ENCODE results near the gene TUB. TPM values are rescaled to one million over a fixed set of nuclear protein-coding genes. Genes with fewer than 3 reads are reported as not detected.

The TUB gene
- total and polyA plus RNA-seq, 2 experiments from 2014 or later: 3.3 to 12.3 TPM

GRCh38 chr11:8100158-8100557, 19.1 kb downstream of the TUB start:
- Histone ChIP-seq H3K36me3 (ENCODE audit: low read depth) (no peaks in the 10 kb centered on the region; the same call in 1 of the 2 replicates), H4K20me1 (ENCODE audit: insufficient read depth) (no peaks in the 10 kb centered on the region), H3K27me3 (replicated peaks; ENCODE audit: insufficient read depth) (no peaks in the 10 kb centered on the region), H3K9ac (no peak overlapping the region), H3K4me3 (no peak overlapping the region), H3K79me2 (ENCODE audit: insufficient read depth) (no peaks in the 10 kb centered on the region), H3K9me3 (ENCODE audit: low read depth) (no peaks in the 10 kb centered on the region), H3K9me2 (ENCODE audit: insufficient read depth) (no peaks in the 10 kb centered on the region), H2AFZ (no peak overlapping the region), H3K4me1 (ENCODE audit: insufficient read depth) (peaks cover 20% of the 10 kb centered on the region), H3F3A (ENCODE audit: insufficient read depth) (peaks cover 21% of the 10 kb centered on the region), H3K4me2 (ENCODE audit: unreplicated experiment) (no peak overlapping the region), H3K27ac (no peak overlapping the region)
- in situ Hi-C loops (cut with MboI): loop anchor here (10.0 kb wide), 1 partner anchor 195 kb away; no protein-coding TSS in a partner anchor
- 88 to 89% methylated on average over 14 of the region's 14 CpGs for WGBS, 2 experiments (ENCODE audit: low coverage in 1 of 2, low lambda C conversion rate in 2 of 2, missing lambda C conversion rate in 2 of 2)
- no peak for DNase-seq
- no peak for TF ChIP-seq EZH2 (IDR thresholded peaks at IDR 0.05; ENCODE audit: insufficient read depth, poor library complexity, severe bottlenecking)
- TF ChIP-seq EZH2phosphoT487 (IDR thresholded peaks at IDR 0.05; ENCODE audit: insufficient read depth, low read depth): no peak

DNA sequence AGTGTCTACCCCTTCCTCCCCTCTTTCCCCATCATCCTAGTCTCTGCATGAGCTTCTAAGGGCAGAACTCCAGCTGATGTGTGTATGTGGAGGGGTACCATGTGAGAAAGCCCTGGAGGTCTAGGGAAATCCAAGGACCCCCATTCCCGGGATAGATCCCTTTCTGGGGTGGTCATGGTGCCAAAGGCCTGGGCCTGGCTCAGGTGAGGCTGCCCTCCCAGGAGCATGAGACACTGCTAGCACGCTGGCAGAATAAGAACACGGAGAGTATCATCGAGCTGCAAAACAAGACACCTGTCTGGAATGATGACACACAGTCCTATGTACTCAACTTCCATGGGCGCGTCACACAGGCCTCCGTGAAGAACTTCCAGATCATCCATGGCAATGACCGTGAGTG, 19.6 kb downstream of the TUB start:
- Histone ChIP-seq H3K27me3 (replicated peaks; ENCODE audit: insufficient read depth) (no peaks in the 10 kb centered on the region), H3K4me3 (no peak overlapping the region), H3K9ac (no peak overlapping the region), H3K27ac (no peak overlapping the region), H3K36me3 (ENCODE audit: low read depth) (no peaks in the 10 kb centered on the region; the same call in 1 of the 2 replicates), H3K4me2 (ENCODE audit: unreplicated experiment) (no peak overlapping the region), H3K9me3 (ENCODE audit: low read depth) (no peaks in the 10 kb centered on the region), H3K4me1 (ENCODE audit: insufficient read depth) (peaks cover 20% of the 10 kb centered on the region), H3K9me2 (ENCODE audit: insufficient read depth) (no peaks in the 10 kb centered on the region), H3F3A (ENCODE audit: insufficient read depth) (peaks cover 21% of the 10 kb centered on the region), H2AFZ (no peak overlapping the region), H4K20me1 (ENCODE audit: insufficient read depth) (no peaks in the 10 kb centered on the region), H3K79me2 (ENCODE audit: insufficient read depth) (no peaks in the 10 kb centered on the region)
- WGBS, 2 experiments (ENCODE audit: low coverage in 1 of 2, low lambda C conversion rate in 2 of 2, missing lambda C conversion rate in 2 of 2): 89 to 96% methylated on average over 8 of the region's 8 CpGs
- no peak for DNase-seq
- in situ Hi-C loops (cut with MboI): loop anchor here (10.0 kb wide), 1 partner anchor 196 kb away; no protein-coding TSS in a partner anchor
- no peak for TF ChIP-seq EZH2phosphoT487 (IDR thresholded peaks at IDR 0.05; ENCODE audit: insufficient read depth, low read depth)
- TF ChIP-seq EZH2 (IDR thresholded peaks at IDR 0.05; ENCODE audit: insufficient read depth, poor library complexity, severe bottlenecking): no peak

- H2AFZ ChIP-seq: no peak overlapping the region
- H3K4me2 ChIP-seq (ENCODE audit: unreplicated experiment): no peak overlapping the region
- H3K27ac ChIP-seq: no peak overlapping the region
- 93 to 96% methylated on average over 11 of the region's 11 CpGs for WGBS, 2 experiments (ENCODE audit: low coverage in 1 of 2, low lambda C conversion rate in 2 of 2, missing lambda C conversion rate in 2 of 2)
- H3K4me1 ChIP-seq (ENCODE audit: insufficient read depth): peaks cover 20% of the 10 kb centered on the region
- H3K79me2 ChIP-seq (ENCODE audit: insufficient read depth): no peaks in the 10 kb centered on the region
- no peak for DNase-seq
- no peak for TF ChIP-seq EZH2phosphoT487 (IDR thresholded peaks at IDR 0.05; ENCODE audit: insufficient read depth, low read depth)
- TF ChIP-seq EZH2 (IDR thresholded peaks at IDR 0.05; ENCODE audit: insufficient read depth, poor library complexity, severe bottlenecking): no peak
- H3K9me3 ChIP-seq (ENCODE audit: low read depth): no peaks in the 10 kb centered on the region
- H3K27me3 ChIP-seq (replicated peaks; ENCODE audit: insufficient read depth): no peaks in the 10 kb centered on the region
- no peak overlapping the region for H3K9ac ChIP-seq
- H3K36me3 ChIP-seq (ENCODE audit: low read depth): no peaks in the 10 kb centered on the region; the same call in 1 of the 2 replicates
- H4K20me1 ChIP-seq (ENCODE audit: insufficient read depth): no peaks in the 10 kb centered on the region
- in situ Hi-C loops (cut with MboI): loop anchor here (10.0 kb wide), 1 partner anchor 197 kb away; no protein-coding TSS in a partner anchor
- H3F3A ChIP-seq (ENCODE audit: insufficient read depth): peaks cover 21% of the 10 kb centered on the region
- no peaks in the 10 kb centered on the region for H3K9me2 ChIP-seq (ENCODE audit: insufficient read depth)
- H3K4me3 ChIP-seq: no peak overlapping the region
Measured at GRCh38 chr11:8101421-8101820, 20.4 kb downstream of the TUB start.

DNA sequence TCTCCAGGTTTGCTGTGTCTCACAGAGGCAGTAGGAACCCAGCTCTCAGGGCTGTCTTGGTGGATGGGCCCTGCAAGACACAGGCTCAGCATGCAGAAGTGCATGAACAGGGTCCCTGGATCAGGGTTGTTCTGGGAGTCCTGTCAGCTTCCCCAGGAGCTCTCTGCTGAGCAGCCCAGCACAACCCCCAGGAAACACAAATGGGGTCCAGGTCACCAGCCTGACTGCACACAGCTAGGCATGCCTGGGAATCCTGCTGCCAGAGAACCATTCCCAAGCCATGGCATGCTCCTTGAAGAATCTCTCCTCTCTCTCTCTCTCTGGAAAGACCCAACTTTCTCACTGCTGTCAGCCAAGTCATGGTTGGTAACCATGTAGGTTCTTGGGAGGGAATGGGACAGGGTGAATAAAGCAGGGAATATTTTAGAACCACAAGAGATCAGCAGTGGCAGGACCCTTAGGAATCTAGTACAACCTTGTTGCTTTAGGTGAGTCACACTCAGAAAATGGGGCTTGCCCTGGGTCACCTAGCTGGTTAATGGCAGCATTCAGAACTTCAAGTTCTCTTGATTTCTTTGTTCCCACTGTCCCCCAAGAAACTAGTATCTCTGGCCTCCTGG, 21.4 kb downstream of the TUB start:
- Histone ChIP-seq H3K27ac (no peak overlapping the region), H3K4me2 (ENCODE audit: unreplicated experiment) (no peak overlapping the region), H3K79me2 (ENCODE audit: insufficient read depth) (no peaks in the 10 kb centered on the region), H3K4me3 (no peak overlapping the region), H3K9me2 (ENCODE audit: insufficient read depth) (no peaks in the 10 kb centered on the region), H3K9ac (no peak overlapping the region), H3F3A (ENCODE audit: insufficient read depth) (peaks cover 17% of the 10 kb centered on the region), H3K4me1 (ENCODE audit: insufficient read depth) (peaks cover 18% of the 10 kb centered on the region), H3K27me3 (replicated peaks; ENCODE audit: insufficient read depth) (no peaks in the 10 kb centered on the region), H2AFZ (no peak overlapping the region), H4K20me1 (ENCODE audit: insufficient read depth) (no peaks in the 10 kb centered on the region), H3K36me3 (ENCODE audit: low read depth) (no peaks in the 10 kb centered on the region; the same call in 1 of the 2 replicates), H3K9me3 (ENCODE audit: low read depth) (no peaks in the 10 kb centered on the region)
- DNase-seq: no peak
- no peak for TF ChIP-seq EZH2phosphoT487 (IDR thresholded peaks at IDR 0.05; ENCODE audit: insufficient read depth, low read depth)
- no peak for TF ChIP-seq EZH2 (IDR thresholded peaks at IDR 0.05; ENCODE audit: insufficient read depth, poor library complexity, severe bottlenecking)
- in situ Hi-C loops (cut with MboI): loop anchor here (10.0 kb wide), 1 partner anchor 198 kb away; no protein-coding TSS in a partner anchor
